ENCODE results near the gene RNPS1.

- TF ChIP-seq CTCF (conservative IDR thresholded peaks at IDR 0.05), result no peak
- TF ChIP-seq EZH2 (IDR thresholded peaks at IDR 0.05; ENCODE audit: low read depth), result no peak
Observed at GRCh38 chr16:2223221-2223941, 44.5 kb downstream of the RNPS1 start, which contains the start of gene E4F1.

All from PC-9 (cell line).